Activated naive CD4-positive, alpha-beta T cell treated with Interleukin-2 at 50 U/mL for 16 hours (primary cell): ENCODE results near the gene MARK3.
"Not testable (repeated sequence)": the region's sequence is repeated elsewhere in the genome, so short reads cannot be mapped to it uniquely, and the experiment has no call there.

Experiments
- DNase-seq: peaks from one replicate; pipeline ENCODE4 v3.0.0-alpha.2; 2020

MARK3 gene

DNA sequence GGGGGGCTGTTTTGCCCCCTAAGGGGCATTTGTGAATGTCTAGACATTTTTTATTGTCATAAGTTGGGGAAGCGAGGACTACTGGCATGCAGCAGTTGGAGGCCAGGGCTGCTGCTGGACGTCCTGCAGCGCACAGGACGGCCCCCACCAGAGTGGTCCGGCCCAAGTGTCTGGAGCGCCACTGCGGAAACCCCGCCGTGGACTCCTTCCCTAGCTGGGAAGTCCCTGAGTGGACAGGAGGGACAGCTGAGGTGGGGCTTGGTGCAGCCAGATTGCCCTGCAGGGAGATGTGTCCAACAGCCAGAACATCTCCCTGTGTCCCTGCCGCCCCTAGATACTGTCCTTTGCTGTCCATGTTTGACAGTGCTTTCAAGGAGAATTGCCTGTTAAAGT lies 132.0 kb downstream of the MARK3 start:
- DNase-seq: no peak

DNA sequence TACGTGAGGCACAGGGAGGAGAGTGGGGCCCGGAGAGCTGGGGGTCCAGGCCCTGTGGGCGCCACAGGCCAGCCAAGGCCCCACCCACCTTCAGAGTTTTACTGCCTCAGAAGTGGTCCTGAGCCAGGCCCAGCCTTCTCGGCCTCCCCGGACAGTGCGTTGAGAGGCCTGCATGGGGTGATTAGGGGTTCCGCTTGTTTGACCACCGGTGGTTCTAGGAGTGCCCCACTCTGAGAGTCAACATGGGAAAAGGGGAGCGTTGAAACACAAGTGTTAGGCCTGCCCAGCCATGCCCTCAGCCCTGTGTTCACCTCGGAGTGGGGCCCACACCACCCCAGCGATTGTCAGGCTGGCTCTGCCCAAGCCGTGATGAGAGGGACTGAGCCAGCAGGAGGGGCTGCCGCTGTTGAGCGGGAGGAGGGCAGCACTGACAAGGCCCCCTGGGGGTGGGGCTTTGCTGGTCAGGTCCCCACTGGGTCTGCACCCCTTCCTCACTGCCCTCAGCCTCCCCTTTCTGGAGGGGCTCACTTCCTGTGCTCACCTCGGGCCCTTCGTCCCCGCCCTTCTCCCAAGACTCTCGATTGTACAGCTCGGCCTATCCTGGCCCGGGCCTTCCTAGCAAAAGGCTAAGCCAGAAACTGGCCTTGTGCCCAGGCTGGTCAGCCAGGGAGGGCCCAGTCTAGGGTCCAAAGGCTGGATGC lies 132.7 kb downstream of the MARK3 start:
- no peak for DNase-seq

- peak; percentile 62 for DNase-seq
Observed at GRCh38 chr14:103518422-103519042, 133.3 kb downstream of the MARK3 start.

DNA sequence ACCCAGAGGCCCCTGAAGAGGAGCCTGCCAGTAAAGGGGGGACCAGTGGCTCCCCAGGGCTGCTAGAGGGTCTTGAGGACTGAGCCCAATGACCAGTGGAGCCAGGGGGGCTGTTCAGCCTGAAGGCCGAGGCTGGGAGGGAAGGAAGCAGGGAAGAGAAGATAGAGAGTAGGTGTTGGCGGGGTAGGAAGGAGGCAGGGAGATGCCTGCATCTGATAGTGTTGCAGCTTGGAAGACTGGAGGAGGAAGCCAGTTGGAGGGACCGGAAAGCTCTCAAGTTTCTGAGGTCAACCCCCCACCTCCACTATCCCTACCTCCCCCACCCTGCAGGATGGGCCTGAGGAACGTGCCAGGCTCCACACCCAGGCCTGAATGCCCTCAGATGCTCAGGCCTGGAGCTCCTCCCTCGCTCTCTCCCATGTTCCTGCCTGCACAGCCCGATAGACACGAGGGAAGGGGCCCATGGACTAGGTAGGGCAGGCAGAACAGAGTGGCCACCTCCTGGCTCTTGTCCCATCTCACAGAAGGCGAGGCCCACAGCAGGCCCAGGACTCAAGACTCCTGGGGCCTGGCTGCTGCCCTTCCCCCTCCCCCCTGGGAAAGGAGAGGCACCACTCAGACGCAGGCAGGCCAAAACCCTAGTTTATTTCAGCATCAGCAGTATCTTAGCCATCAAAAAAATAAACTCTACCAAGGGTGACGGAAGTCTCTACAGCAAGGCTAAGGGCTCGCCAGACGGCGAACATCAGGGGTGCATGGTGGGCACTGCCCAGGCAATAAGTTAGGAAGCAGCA lies 134.0 kb downstream of the MARK3 start:
- DNase-seq: no peak

DNA sequence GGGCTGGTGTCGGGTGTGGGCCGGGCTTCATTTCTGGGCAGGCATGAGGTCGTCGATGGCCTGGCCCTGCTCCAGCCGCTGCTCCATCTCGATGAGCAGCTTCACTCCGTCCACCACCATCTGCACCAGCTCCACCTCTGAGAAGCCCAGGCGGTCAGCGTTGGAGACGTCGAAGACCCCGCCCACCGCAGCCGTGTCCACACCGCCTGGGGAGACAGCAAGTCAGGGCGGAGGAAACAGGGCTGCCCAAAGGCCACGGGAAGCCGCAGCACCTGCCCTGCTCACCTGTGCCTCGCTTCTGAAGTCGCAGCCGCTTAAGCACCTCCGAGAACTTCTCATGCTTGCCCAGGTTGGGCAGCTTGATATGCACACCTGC lies 134.6 kb downstream of the MARK3 start:
- DNase-seq: no peak

DNA sequence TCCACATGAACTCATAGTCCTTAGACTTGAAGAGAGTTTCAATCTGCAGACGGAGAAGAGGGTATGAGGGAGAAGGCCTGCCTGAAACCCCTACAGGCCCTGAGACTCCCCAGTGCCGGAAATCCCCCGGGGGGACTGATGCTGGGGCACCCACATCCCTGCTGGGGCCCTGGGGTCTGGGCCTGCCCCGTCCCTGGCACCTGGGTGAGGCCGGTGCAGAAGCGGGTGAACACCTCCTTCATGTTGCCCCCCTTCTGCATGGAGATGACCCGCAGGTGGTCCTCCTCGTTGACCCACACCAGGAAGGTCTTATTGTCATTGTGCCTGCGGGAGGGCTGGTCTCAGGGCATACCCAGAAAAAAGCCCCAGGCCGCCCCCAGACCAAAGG lies 135.0 kb downstream of the MARK3 start:
- DNase-seq: no peak

DNA sequence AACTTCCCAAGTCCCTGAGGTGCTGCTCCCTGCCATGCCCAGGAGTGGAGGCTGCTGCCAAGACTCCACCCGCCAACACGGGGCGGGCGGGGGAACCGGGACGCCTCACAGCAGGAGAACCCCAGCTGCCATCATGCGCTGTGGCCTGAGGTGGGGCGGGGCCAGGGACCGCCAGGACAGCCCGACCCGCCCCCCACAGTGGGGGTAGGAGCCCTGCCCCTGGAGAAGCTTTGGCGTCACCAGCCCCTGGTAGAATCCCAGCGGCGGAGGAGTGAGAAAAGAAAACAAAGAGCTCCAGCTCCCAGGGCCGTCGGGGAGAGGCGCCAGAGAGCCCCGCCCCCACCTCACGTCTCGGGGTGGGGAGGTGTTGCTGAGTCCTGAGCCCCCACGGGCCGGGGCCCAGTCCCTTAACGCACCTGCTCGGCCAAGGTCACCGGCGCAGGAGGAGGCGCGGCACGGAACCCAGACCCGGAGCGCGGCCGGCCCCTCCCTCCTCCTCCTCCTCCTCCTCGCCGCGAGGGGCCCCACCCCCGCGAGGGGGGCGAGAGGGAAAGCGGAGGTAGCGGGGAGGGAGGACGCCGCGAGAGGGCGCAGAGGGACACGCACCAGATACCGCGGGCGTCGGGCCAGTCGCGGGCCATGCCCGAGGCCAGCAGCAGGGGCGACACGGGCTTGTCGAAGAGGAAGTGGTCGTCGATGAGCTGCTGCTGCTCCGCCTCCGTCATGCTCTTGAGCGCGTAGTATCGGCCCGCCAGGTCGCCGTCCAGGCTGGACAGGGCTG lies 135.6 kb downstream of the MARK3 start:
- DNase-seq: peak; percentile 67

DNA sequence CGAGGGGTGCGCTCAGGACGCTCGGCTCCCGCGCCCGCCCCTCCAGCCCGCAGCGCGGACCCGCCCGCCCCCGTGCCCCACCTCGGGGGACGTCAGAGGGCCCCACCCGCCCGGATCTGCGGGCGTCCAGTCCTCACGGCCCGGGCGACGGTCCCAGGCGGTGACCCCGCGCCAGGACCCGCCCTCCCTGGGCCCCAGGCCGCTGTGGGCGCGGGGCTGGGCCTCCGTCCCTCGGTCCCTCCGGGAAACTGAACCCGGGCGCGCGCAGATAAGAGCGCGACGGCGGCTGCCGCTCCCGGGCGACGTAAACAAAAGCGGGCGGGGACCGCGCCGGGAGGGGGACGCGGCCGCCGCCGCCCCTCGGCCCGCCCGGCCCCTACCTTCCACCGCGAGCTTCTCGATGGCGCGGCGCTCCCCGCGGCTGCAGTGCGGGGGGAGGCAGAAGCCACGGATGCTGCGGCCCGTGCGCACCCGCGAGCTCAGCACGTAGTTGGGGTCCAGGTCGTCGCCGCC lies 136.3 kb downstream of the MARK3 start:
- DNase-seq: no peak

GRCh38 chr14:103521951-103522563 lies 136.8 kb downstream of the MARK3 start:
- no peak for DNase-seq

GRCh38 chr14:103522649-103523574 lies 137.7 kb downstream of the MARK3 start, which contains the start of gene CKB:
Gene CKB (minus strand): TSS chr14:103522830. CDS start chr14:103522493, 337 bp downstream.
- DNase-seq: peak; percentile 30

DNA sequence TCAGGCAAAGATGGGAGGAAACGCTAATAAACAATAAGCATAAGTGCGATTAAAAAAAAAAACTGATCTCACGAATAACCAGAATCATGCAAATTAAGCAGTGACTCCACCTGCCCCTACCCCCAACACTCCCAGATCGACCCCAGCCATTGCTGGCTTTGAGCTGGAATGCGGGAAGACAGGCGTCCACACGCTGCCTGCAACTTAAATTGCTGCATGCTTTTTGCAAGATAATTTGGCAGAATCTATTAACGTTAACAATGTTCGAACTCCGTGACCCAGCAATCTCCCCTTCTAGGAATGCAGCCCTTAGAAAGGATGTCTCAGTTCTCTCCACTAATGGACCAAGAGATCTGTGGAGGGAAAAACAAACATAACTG lies 138.3 kb downstream of the MARK3 start:
- DNase-seq: no peak

- DNase-seq: no peak
Observed at GRCh38 chr14:103524002-103524935, 139.1 kb downstream of the MARK3 start.

- not testable (repeated sequence) for DNase-seq
Observed at GRCh38 chr14:103525430-103526246, 140.4 kb downstream of the MARK3 start.

- DNase-seq: no peak
Observed at GRCh38 chr14:103526247-103526913, 141.2 kb downstream of the MARK3 start.

DNA sequence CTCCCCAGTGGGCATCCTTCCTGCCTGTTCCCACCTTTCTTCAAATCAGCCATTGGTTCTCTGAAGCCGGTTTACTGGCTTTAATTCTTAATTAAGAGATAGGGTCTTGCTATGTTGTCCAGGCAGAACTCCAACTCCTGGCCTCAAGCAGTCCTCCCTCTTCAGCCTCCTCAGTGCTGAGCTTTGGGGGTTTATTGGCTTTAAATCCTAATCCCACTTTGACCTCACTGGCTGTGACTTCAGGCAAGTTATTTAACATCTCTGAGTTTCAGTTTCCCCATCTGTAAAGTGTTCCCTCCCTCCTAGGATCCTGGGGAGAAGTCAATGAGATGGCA lies 141.7 kb downstream of the MARK3 start:
- no peak for DNase-seq

GRCh38 chr14:103527408-103528145 lies 142.4 kb downstream of the MARK3 start:
- DNase-seq: peak; percentile 38

- no peak for DNase-seq
Observed at GRCh38 chr14:103528146-103528586, 143.0 kb downstream of the MARK3 start.
